Peyer's patch (tissue), 4 donors: ENCODE data around the gene ETV6.

Source experiments
- POLR2A ChIP-seq, 2 donors: fragments of 450-650 bp; IDR thresholded peaks; one replicate each; pipeline ENCODE4 v1.5.1; 2017; ENCODE audit warnings: antibody characterized with exemption in 2 of 2, mild to moderate bottlenecking in 2 of 2, moderate library complexity in 2 of 2
- TF ChIP-seq, protein P1 (sequence below), 6 experiments: fragments of 450-650 bp in 4 of 6; fragments of 200-600 bp in 2 of 6; sonication (generic) in 1 of 6; IDR thresholded peaks; one replicate each; pipeline ENCODE4 v1.5.1; 2017 to 2019; ENCODE audit warnings: antibody characterized with exemption in 6 of 6, mild to moderate bottlenecking in 3 of 6, moderate library complexity in 1 of 6

DNA sequence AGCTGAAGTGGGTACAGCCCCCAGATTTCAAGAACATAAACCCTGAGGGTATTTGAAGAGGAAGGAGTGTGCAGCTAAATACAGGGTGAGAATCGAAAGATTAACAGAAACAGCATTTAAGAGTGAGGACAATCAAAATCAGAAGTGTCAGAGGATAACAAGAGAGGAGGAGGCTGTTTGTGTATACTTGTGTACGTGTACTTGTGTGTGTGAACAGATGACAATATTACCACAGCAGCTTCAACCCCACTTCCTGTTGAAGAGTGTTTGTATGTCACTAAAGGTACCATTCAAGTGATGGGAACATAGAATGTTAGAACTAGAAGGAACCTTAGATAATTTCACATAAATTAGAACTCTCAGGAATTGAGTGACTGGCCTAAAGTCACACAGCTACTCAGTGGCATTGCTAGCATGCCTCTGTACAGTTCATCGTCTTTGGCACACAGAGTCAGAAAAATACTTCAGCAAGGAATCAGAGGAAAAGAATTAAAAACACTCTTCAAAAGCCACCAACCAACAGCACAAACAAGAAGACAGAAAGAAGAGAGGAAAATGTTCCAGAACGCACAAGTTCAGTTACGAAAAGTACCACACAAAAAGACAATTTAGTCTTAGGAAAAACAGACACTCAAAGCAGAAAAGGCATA lies 256.9 kb downstream of the ETV6 start:
- TF ChIP-seq, protein P1, sequence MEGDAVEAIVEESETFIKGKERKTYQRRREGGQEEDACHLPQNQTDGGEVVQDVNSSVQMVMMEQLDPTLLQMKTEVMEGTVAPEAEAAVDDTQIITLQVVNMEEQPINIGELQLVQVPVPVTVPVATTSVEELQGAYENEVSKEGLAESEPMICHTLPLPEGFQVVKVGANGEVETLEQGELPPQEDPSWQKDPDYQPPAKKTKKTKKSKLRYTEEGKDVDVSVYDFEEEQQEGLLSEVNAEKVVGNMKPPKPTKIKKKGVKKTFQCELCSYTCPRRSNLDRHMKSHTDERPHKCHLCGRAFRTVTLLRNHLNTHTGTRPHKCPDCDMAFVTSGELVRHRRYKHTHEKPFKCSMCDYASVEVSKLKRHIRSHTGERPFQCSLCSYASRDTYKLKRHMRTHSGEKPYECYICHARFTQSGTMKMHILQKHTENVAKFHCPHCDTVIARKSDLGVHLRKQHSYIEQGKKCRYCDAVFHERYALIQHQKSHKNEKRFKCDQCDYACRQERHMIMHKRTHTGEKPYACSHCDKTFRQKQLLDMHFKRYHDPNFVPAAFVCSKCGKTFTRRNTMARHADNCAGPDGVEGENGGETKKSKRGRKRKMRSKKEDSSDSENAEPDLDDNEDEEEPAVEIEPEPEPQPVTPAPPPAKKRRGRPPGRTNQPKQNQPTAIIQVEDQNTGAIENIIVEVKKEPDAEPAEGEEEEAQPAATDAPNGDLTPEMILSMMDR (IDR thresholded peaks at IDR 0.05): no peak
- no peak for TF ChIP-seq POLR2A (IDR thresholded peaks at IDR 0.05)
